ENCODE results near the gene LRRTM2.
"Not testable (repeated sequence)": the region's sequence is repeated elsewhere in the genome, so short reads cannot be mapped to it uniquely, and the experiment has no call there.

The LRRTM2 gene

GRCh38 chr5:138834853-138835252 lies 40.3 kb downstream of the LRRTM2 start:
- not testable (repeated sequence) for DNase-seq

GRCh38 chr5:138833726-138834480 lies 41.2 kb downstream of the LRRTM2 start:
- DNase-seq, result no peak

- no peak for DNase-seq
Measured at GRCh38 chr5:138833080-138833479, 42.1 kb downstream of the LRRTM2 start.

GRCh38 chr5:138832218-138832617 lies 42.9 kb downstream of the LRRTM2 start:
- DNase-seq, result no peak

GRCh38 chr5:138831703-138832102 lies 43.4 kb downstream of the LRRTM2 start:
- no peak for DNase-seq

GRCh38 chr5:138829341-138829740 lies 45.8 kb downstream of the LRRTM2 start:
- no peak for DNase-seq

GRCh38 chr5:138828556-138828955 lies 46.6 kb downstream of the LRRTM2 start:
- no peak for DNase-seq

- no peak for DNase-seq
Measured at GRCh38 chr5:138824924-138825863, 49.9 kb downstream of the LRRTM2 start.

- DNase-seq, result no peak
Measured at GRCh38 chr5:138824516-138824915, 50.6 kb downstream of the LRRTM2 start.

GRCh38 chr5:138820695-138821094 lies 54.4 kb downstream of the LRRTM2 start:
- no peak for DNase-seq

- DNase-seq, result no peak
Measured at GRCh38 chr5:138819081-138819480, 56.1 kb downstream of the LRRTM2 start.
